Stimulated activated CD4-positive, alpha-beta T cell treated with anti-CD3 and anti-CD28 coated beads, TNF-alpha, amount 100 ng/mL, for 1 hour (primary cell): Measurements from ENCODE around the gene COL18A1.
"Not testable (repeated sequence)": the region's sequence is repeated elsewhere in the genome, so short reads cannot be mapped to it uniquely, and the experiment has no call there.

ENCODE experiments used
- DNase-seq, 3 donors: peaks; one replicate each; pipeline ENCODE4 v3.0.0-alpha.2; 2020; ENCODE audit warnings: low read depth in 3 of 3, low spot score in 1 of 3

Gene COL18A1

DNA sequence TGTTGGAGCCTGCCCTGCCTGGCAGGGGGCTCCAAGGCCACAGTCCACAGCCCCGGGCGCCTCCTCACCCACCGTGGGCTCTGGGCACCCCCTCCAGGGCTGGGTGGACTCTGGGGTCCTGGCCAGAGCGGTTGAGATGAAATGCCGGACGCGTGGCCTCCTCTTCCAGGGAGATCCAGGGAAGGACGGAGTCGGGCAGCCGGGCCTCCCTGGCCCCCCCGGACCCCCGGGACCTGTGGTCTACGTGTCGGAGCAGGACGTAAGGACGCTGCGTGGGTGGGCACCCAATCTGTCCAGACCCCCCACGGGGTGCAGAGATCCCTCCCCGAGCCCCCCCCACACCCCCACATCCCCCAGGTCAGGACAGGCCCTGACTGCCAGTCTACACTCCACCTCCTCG lies 86.1 kb downstream of the COL18A1 start:
- no peak for DNase-seq

DNA sequence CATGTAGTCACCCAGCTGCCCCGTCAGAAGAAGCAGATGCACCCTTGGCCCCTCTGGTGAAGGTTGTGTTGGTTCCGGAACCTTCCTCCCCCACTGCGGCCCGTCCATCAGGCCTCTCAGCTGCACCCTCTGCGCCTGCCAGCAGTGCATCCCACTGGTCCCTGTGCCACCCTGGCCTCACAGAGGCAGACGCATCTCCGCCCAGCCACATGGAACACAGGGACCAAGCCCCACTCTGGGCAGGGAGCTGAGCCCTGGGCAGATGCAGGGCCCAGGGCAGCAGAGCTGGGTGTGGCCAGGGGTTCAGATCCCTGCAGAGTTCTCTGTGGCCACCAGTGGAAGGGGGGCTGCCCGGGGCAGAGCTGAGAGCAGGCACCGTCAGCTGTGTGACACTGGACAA lies 86.7 kb downstream of the COL18A1 start:
- no peak for DNase-seq

DNA sequence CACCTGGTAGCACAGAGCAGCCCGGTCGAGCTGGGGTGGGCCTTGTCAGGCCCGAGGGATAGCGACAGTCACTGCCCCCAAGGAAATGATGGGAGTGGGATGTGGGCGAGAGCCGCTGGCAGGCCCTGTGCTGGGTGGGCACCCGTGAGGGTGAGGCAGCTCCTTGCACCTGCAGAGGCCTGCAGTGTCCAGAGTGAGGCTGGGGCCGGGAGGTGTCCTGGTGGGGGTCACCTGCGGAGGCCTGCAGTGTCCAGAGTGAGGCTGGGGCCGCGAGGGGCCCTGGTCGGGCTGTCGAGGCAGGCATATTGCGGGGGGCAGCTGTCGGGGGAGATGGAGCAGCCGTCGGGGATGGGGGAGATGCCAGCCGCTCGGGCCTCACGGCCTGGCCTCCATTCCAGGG lies 87.8 kb downstream of the COL18A1 start:
- no peak for DNase-seq

DNA sequence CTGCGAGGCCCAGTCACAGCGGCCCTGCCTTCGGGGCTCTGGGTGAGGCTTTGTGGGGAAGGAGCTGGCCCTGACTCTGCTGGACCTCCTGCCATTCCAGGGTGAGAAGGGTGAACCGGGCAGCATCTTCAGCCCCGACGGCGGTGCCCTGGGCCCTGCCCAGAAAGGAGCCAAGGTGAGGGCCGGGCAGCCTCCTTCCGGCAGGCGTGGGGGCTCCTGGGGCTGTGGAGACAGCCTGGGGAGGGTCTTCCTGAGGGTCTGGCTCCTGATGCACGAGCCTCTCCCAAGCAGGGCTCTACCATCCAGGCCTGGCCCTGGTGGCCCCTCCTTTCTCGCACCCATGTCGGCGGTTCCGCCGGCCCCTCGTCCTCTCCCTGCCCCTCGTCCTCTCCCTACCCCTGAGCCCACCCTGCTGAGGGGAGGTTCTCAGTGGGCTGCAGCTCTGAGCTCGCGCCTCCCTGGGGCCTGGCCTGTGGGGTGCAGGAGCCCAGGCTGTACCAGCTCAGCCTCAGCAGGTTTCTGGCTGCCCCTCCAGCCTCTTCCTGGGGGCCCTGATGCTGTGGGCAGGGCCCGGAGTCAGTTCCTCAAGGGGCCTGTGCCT lies 88.5 kb downstream of the COL18A1 start:
- no peak for DNase-seq

GRCh38 chr21:45494135-45494850 lies 89.3 kb downstream of the COL18A1 start:
- DNase-seq = no peak

DNA sequence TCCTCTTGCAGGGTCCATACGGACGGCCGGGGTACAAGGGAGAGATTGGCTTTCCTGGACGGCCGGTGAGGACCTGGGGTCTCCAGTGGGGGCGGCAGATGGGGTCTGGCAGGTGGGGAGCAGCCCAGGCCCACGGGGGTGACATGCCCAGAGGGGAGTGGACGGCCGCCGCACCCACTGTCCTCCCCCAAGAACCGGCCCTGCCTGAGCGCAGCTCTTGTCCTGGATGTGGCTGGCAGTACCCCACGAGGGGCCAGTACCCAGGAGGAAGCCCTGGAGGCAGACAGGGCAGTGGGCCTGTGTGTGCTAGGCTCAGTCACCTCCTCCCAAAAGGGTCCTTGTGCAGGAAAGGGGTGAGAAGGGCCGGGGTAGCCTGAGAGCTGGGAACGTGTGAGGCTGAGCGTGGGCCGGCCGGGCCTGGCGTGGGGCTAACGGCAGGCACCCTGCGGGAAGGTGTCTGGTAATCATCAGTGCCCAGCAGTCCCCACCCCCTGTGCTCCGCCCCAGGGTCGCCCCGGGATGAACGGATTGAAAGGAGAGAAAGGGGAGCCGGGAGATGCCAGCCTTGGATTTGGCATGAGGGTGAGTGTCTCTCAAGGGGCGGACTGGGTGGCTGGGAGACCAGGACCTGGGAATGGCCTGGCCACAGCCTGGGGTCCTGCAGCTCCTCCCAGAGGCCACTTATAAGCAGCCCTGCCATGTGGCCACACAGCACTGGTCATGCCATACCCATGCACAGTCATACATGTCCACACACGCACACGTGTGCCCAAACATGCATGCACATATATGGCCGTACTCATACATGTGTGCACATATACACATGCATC lies 90.1 kb downstream of the COL18A1 start:
- no peak for DNase-seq

DNA sequence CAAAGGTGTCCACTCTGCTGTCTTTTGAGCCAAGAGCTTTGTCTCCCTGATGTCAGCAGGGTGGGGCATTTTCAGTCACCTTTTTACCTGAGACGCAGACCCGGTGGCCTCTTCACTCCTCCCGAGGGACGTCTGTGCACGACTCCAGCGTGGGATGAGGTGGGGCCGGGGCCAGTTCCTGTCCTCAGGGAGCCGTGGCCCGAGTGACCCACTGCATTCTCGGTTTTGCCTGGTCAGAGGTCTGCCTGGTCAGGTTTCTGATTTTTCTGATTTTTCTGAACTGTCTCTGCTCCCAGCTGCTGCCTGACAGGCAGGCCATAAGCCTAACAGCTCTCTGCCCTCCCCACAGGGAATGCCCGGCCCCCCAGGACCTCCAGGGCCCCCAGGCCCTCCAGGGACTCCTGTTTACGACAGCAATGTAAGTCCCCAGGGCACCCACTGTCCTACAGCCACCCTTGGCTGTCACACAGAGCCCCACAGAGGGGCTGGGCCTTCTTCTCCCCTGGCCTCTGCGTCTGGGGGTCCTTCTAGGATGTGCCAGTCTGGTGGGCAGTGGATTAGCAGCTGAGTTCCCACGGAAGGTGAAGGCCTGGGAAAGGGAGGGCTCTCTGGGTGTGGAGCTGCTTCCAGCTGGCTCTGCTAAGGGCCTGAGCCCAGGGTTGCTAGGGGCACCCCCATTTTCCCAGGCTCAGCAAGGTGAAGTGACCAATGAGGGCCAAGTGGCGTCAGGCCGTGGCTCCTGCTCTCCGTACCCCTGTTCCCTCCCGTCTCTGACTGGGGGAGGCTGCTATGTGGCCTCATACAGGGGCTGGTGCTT lies 91.4 kb downstream of the COL18A1 start:
- DNase-seq = no peak

- DNase-seq = no peak
These were observed 92.2 kb downstream of the COL18A1 start for GRCh38 chr21:45496968-45497845.

DNA sequence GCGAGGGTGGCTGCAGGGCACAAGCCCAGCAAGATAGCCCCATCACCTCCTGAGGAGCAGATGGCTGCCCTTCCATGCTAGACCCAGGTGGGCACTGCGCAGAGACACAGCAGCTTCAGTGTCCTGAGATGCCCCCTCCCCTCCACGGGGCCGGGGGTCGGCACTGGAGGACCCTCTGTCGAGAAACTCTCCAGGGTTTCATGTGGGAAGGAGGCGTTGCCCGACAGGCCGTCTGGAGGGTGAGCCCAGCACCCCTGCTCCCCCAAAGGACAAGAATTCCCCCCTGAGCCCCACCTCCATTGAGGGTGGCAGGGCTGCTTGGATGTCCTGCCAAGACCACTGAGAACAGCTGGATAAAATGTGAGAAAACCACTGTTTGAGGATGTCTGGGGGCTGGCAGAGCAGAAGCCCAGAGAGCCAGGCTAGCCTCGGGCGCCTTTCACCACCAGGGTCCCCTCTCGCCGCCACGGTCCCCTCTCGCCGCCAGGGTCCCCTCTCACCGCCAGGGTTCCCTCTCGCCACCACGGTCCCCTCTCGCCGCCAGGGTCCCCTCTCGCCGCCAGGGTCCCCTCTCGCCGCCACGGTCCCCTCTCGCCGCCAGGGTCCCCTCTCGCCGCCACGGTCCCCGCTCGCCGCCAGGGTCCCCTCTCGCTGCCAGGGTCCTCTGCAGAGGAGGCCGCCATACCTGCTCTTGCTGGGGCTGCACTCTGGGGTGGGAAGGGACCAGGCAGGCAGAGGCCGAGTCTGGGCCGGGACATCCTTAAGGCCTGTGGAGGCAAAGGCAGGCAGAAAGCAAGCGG lies 93.1 kb downstream of the COL18A1 start:
- no peak for DNase-seq

GRCh38 chr21:45498646-45499000 lies 93.7 kb downstream of the COL18A1 start:
- no peak for DNase-seq

DNA sequence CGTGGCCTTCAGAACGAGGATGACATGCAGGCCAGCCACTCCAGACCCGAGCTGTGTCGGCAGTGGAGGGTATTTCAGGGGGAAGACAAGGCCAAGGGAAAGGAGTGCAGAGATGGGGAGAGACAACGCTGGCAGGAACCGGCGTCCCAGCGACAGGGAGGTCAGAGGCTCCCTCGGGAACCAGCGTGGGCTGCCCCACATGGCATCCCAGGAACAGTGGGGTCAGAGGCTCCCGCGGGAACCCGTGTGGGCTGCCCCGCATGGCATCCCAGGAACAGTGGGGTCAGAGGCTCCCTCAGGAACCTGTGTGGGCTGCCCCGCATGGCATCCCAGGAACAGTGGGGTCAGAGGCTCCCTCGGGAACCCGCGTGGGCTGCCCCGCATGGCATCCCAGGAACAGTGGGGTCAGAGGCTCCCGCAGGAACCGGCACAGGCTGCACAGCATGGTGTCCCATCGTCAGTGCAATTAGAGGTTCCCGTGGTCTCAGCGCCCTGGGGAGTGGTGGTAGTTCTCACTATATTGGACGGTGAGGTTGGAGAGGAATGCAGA lies 94.3 kb downstream of the COL18A1 start:
- no peak for DNase-seq

DNA sequence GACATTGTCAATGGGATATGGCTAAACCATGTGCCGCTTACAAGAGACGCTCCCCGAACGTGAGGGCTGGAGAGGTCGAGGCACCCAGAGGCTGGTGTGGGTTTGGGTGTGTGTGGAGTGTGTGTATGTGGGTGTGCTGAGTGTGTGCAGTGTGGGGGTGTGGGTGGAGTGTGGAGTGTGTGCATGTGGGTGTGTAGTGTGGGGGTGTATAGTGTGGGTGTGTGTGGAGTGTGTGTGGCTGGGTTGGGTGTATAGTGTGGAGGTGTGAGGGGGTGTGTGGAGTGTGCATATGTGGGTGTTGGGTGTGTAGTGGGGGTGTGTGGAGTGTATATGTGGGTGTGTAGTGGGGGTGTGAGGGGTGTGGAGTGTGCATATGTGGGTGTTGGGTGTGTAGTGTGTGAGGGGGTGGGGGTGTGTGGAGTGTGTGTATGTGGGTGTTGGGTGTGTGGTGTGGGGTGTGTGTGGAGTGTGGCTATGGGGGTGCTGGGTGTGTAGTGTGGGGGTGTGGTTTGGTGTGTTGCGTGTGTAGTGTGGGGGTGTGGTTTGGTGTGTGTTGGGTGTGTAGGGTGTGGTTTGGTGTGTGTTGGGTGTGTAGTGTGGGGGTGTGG lies 95.1 kb downstream of the COL18A1 start:
- no peak for DNase-seq

DNA sequence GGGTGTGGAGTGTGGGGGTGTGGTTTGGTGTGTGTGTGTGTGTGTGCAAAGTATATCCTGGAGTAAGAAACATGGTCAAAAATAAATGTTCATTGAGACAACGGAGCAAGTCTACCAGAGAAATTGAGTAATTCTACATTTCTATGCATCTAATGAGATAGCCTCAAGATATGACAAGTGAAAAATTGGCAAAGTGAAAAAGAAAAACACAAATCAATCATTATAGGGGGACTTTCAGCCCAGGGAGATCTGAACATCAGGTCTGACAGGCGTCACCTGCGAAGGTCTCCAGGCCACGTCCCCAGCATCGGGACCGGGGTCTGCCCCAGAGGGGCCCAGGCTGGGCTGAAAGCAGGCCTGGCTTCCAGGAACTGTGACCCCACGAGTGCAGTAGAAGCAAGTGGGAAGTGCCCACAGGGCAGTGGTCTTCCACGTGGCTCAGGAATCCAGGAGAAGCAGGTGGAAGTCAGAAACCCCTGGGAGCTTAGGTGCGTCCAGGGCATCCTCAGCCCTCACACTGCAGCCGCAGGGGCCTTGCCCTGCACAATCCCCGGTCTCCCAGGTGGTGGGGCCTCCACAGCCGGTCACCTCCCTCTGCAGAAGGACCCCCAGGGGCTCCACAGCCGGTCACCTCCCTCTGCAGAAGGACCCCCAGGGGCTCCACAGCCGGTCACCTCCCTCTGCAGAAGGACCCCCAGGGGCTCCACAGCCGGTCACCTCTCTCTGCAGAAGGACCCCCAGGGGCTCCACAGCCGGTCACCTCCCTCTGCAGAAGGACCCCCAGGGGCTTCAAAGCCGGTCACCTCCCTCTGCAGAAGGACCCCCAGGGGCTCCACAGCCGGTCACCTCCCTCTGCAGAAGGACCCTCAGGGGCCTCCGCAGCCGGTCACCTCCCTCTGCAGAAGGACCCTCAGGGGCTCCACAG lies 96.4 kb downstream of the COL18A1 start:
- not testable (repeated sequence) for DNase-seq

DNA sequence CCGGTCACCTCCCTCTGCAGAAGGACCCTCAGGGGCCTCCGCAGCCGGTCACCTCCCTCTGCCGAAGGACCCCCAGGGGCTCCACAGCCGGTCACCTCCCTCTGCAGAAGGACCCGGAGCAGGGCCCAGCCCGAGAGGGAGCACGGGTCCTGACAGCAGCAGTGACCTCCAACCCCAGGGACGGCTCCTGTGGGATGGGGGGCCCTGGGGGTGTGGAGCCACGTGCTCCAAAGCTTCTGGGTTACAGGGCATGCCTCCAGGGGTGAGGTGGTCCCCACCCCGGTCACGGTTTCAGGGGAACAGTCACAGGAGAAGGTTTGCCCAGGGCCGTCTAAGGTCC lies 97.0 kb downstream of the COL18A1 start:
- no peak for DNase-seq

DNA sequence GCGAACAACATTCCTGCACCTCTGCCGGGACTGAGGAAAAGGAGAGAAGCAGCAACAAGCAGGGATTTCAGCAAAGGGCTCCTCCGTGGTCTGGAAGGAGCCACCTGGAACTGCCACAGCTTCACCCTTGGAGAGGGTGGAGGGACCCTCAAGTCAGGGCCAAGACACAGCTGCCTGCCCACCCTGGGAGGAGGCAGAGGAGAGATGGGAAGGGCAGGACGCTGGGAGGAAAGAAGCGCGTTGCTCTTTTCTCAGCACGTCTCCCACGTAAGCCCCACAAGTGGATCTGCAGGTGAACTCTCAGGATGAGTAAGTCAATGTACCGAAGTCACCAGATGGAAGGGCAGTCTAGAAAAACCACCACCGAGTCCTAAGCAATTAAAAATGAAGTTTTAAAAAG lies 97.6 kb downstream of the COL18A1 start:
- DNase-seq = no peak

GRCh38 chr21:45503226-45503625 lies 98.3 kb downstream of the COL18A1 start:
- DNase-seq = not testable (repeated sequence)

GRCh38 chr21:45504021-45504515 lies 99.1 kb downstream of the COL18A1 start:
- no peak for DNase-seq
